Measurements from ENCODE around the gene HACD4.
"Not testable (repeated sequence)": the region's sequence is repeated elsewhere in the genome, so short reads cannot be mapped to it uniquely, and the experiment has no call there.

Gene HACD4

DNA sequence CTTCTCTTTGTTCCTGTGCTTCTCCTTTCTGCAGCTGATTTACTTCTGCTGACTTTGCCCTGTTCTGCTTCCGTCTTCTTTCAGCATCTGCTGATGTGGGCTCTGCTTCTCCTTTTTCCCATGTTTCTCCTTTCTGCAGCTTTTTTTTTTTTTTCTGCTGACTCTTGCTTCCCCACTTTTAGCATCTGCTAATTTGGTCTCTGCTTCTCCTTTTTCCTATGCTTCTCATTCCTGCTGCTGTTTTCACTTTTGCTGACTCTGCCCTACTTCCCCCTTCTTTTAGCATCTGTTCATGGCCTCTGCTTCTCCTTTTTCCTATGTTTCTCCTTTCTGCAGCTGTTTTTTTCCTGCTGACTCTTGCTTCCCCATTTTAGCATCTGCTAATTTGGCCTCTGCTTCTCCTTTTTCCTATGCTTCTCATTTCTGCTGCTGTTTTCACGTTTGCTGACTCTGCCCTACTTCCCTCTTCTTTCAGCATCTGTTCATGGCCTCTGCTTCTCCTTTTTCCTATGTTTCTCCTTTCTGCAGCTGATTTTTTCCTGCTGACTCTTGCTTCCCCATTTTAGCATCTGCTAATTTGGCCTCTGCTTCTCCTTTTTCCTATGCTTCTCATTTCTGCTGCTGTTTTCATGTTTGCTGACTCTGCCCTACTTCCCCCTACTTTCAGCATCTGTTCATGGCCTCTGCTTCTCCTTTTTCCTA lies 58.0 kb downstream of the HACD4 start:
- DNase-seq (ENCODE audit: low read depth): not testable (repeated sequence)

DNA sequence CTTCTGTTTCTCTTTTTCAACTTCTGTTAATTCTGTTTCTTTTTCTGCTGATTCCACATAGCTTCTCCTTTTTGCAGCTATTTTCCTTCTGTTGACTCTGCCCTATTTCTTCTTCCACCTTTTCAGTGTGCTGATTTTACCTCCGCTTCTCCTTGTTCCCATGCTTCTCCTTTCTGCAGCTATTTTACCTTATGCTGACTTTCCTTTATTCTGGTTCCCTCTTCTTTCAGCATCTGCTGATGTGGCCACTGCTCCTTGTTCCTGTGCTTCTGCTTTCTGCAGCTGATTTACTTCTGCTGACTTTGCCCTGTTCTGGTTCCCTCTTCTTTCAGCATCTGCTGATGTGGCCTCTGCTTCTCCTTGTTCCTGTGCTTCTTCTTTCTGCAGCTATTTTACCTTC lies 58.8 kb downstream of the HACD4 start:
- no peak for DNase-seq (ENCODE audit: low read depth)

DNA sequence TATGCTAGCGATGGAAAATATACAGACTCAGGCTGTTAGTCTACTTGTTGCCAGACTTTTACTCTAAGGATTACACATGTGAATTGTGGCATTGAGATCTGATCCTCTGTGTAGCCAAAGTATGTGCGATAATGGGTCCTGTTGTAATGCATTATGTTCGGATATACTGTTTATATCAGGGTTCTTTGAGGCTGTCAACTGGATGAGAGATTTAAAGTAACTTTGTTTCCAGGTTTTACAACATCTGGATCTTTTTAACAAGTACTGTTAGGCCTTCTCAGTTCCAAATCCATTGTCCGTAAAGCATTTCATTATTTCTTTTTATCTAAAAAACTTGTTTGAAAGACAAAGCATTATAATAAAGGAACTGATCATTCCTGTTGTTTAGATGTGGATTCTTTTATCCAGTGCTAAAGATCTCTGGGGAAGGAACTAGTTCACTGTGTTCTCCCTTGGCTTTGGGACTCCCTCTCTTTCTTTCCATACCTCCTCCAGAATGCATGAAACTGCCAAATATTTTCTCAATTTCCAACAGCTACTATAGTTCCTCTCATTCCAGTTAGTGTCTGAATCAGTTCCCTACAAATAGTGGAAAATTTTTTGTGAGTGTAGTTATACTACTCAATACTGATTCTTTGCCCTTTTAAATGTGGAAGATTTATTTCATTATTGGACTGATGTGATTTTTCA lies 68.8 kb downstream of the HACD4 start:
- DNase-seq (ENCODE audit: low read depth): no peak

DNA sequence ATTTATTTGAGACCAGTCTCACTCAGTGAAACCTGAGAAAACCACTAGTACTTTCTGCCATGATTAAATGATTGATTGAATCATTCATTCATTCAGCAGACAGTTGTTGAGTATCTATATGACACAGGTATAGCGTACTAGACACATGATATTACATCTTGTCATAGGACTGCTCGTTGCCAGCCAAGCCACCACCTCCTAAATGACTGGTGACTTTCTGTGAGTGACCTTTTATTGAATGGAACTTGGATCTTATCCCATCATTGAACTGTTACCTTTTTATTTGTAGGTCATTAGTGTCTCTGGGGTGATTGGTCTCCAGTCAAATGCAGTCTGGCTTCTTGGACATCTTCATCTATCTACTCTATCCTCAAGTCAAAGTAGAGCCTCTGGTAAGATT lies 80.7 kb downstream of the HACD4 start:
- DNase-seq (ENCODE audit: low read depth): no peak

Measured in T follicular helper cell (primary cell).